Measurements from ENCODE around the gene GLB1L3.
"Not testable (repeated sequence)": the region's sequence is repeated elsewhere in the genome, so short reads cannot be mapped to it uniquely, and the experiment has no call there.

GLB1L3 gene

DNA sequence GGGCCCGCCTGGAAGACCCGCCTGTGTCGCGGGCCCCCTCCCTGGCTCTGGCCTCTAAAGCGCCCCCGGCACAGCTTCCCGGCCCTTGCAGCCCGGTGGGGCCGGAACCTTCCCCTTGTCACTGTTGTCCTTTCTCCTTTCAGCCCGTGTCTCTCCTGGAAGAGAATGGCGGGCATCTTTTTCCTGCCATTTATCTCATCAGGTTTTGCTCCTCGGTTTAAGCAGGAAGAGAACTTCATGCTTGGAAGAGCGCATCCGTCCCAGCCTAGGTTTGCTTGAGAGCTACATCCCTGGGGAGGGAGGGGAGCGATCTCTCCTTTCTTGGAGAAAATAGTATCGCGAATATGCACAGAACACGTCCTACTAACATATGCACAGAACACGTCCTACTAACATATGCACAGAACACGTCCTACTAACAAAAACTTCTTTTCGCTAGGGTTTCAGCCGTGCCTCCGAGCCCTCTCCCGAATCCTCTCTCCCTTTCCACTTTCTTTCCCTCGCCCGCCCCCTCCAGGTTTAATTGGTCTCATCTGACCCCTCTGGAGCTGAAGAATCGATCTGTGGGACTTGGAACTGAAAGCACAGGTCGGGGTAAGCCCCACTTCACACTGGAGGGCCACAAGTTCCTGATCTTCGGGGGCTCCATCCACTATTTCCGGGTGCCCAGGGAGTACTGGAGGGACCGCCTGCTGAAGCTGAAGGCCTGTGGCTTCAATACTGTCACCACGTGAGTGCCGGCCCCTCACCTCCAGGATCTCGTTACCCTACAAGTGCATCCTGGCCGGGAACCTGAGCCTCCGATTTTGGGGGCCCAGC lies 1.2 kb downstream of the GLB1L3 start:
- Histone ChIP-seq H3K36me3 (ENCODE audit: low read length) (no peaks in the 10 kb centered on the region), H3K9me3 (ENCODE audit: insufficient read depth, low read length) (no peaks in the 10 kb centered on the region), H3K79me2 (ENCODE audit: insufficient read depth, low read length) (no peaks in the 10 kb centered on the region), H2AFZ (ENCODE audit: low read depth, low read length, severe bottlenecking) (no peak overlapping the region), H3K27ac (ENCODE audit: low read depth, low read length) (no peak overlapping the region), H3K4me2 (ENCODE audit: low read depth, low read length, poor library complexity, severe bottlenecking) (no peak overlapping the region), H4K20me1 (ENCODE audit: low read depth, low read length) (no peaks in the 10 kb centered on the region), H3K9me2 (replicated peaks; ENCODE audit: insufficient read depth, low read length) (no peaks in the 10 kb centered on the region), H3K27me3 (ENCODE audit: low read length) (no peaks in the 10 kb centered on the region), H3K9ac (ENCODE audit: low read length) (no peak overlapping the region), H3K4me3 (ENCODE audit: insufficient read depth, low read length, poor library complexity, severe bottlenecking) (no peak overlapping the region), H3F3A (ENCODE audit: insufficient read depth) (no peaks in the 10 kb centered on the region)
- no peak for TF ChIP-seq EZH2phosphoT487 (conservative IDR thresholded peaks at IDR 0.05; ENCODE audit: low read length)
- TF ChIP-seq, protein P1, sequence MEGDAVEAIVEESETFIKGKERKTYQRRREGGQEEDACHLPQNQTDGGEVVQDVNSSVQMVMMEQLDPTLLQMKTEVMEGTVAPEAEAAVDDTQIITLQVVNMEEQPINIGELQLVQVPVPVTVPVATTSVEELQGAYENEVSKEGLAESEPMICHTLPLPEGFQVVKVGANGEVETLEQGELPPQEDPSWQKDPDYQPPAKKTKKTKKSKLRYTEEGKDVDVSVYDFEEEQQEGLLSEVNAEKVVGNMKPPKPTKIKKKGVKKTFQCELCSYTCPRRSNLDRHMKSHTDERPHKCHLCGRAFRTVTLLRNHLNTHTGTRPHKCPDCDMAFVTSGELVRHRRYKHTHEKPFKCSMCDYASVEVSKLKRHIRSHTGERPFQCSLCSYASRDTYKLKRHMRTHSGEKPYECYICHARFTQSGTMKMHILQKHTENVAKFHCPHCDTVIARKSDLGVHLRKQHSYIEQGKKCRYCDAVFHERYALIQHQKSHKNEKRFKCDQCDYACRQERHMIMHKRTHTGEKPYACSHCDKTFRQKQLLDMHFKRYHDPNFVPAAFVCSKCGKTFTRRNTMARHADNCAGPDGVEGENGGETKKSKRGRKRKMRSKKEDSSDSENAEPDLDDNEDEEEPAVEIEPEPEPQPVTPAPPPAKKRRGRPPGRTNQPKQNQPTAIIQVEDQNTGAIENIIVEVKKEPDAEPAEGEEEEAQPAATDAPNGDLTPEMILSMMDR (IDR thresholded peaks at IDR 0.05; ENCODE audit: insufficient read depth, low read length, poor library complexity, severe bottlenecking), result no peak

DNA sequence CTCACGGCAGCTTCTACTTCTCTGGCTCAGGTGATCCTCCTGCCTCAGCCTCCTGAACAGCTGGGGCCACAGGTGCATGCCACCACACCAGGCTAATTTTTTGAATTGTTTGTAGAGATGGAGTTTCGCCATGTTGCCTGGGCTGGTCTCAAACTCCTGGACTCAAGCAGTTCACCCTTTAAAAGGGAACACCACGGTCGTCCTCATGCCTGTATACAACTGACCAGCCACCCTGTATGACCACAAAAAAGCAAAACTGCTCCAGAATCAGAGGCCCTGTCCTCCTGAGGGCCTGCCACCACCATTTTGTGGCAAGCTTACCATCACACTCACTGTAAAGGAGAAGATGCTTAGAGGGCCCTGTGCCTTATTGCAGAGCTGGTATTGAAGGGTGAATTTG lies 2.2 kb downstream of the GLB1L3 start:
- Histone ChIP-seq H3K9me3 (ENCODE audit: insufficient read depth, low read length) (no peaks in the 10 kb centered on the region), H3K4me2 (ENCODE audit: low read depth, low read length, poor library complexity, severe bottlenecking) (no peak overlapping the region), H3K4me3 (ENCODE audit: insufficient read depth, low read length, poor library complexity, severe bottlenecking) (no peak overlapping the region), H3K36me3 (ENCODE audit: low read length) (no peaks in the 10 kb centered on the region), H3K9me2 (replicated peaks; ENCODE audit: insufficient read depth, low read length) (no peaks in the 10 kb centered on the region), H2AFZ (ENCODE audit: low read depth, low read length, severe bottlenecking) (no peak overlapping the region), H3K27ac (ENCODE audit: low read depth, low read length) (no peak overlapping the region), H4K20me1 (ENCODE audit: low read depth, low read length) (no peaks in the 10 kb centered on the region), H3K79me2 (ENCODE audit: insufficient read depth, low read length) (no peaks in the 10 kb centered on the region), H3F3A (ENCODE audit: insufficient read depth) (no peaks in the 10 kb centered on the region), H3K9ac (ENCODE audit: low read length) (no peak overlapping the region), H3K27me3 (ENCODE audit: low read length) (no peaks in the 10 kb centered on the region)
- TF ChIP-seq, protein P1 (IDR thresholded peaks at IDR 0.05; ENCODE audit: insufficient read depth, low read length, poor library complexity, severe bottlenecking), result no peak
- TF ChIP-seq EZH2phosphoT487 (conservative IDR thresholded peaks at IDR 0.05; ENCODE audit: low read length), result no peak

DNA sequence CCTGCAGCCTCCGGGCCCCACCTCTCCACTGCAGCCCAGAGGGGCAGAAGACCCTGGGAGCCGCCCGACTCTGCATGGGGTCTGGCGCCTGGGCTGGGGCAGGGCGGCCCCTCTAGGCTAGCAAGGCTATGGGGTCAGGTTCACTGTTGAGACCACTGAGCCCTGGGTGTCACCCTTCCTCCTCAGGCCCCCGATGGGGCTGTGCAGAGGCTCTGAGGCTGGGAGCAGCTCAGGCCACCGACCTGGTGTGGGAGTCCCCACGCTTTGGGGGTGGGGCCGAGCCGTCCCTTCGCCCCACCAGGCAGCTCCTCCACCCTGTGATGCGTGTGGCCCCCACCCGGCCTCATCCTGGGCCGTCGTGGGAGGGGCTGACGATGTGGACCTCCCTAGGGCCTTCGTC lies 5.5 kb downstream of the GLB1L3 start:
- not testable (repeated sequence) for H3K36me3 ChIP-seq (ENCODE audit: low read length); H3K9ac ChIP-seq (ENCODE audit: low read length); H3K9me2 ChIP-seq (replicated peaks; ENCODE audit: insufficient read depth, low read length); H2AFZ ChIP-seq (ENCODE audit: low read depth, low read length, severe bottlenecking); H3K4me3 ChIP-seq (ENCODE audit: insufficient read depth, low read length, poor library complexity, severe bottlenecking); H3K9me3 ChIP-seq (ENCODE audit: insufficient read depth, low read length); H3K79me2 ChIP-seq (ENCODE audit: insufficient read depth, low read length); H3K27ac ChIP-seq (ENCODE audit: low read depth, low read length); H3K4me2 ChIP-seq (ENCODE audit: low read depth, low read length, poor library complexity, severe bottlenecking); H3K27me3 ChIP-seq (ENCODE audit: low read length); H4K20me1 ChIP-seq (ENCODE audit: low read depth, low read length); H3F3A ChIP-seq (ENCODE audit: insufficient read depth)
